Activated T-cell treated with anti-CD3 and anti-CD28 coated beads for 24 hours (primary cell): Measurements from ENCODE around the gene SEMA3C.

Source experiments
- DNase-seq: peaks from one replicate; pipeline ENCODE4 v3.0.0-alpha.2; 2020; ENCODE audit warnings: low read depth

Gene SEMA3C

GRCh38 chr7:80918909-80919721 lies at the start of gene SEMA3C:
TSS of gene SEMA3C (minus strand) at chr7:80919051. CDS start at chr7:80916781, 2,270 bp downstream.
- DNase-seq: no peak

GRCh38 chr7:80968606-80969005 lies 49.8 kb upstream of the SEMA3C start:
- no peak for DNase-seq

GRCh38 chr7:80967917-80968297 lies 49.1 kb upstream of the SEMA3C start:
- no peak for DNase-seq

- DNase-seq: no peak
Observed at GRCh38 chr7:80967071-80967916, 48.4 kb upstream of the SEMA3C start.

GRCh38 chr7:80960244-80960795 lies 41.5 kb upstream of the SEMA3C start:
- no peak for DNase-seq

GRCh38 chr7:80957226-80957777 lies 38.5 kb upstream of the SEMA3C start:
- no peak for DNase-seq

- DNase-seq: no peak
Observed at GRCh38 chr7:80954191-80954590, 35.3 kb upstream of the SEMA3C start.

- DNase-seq: no peak
Observed at GRCh38 chr7:80950550-80950967, 31.7 kb upstream of the SEMA3C start.

- no peak for DNase-seq
Observed at GRCh38 chr7:80949449-80949848, 30.6 kb upstream of the SEMA3C start.

GRCh38 chr7:80946858-80947257 lies 28.0 kb upstream of the SEMA3C start:
- DNase-seq: no peak

- DNase-seq: no peak
Observed at GRCh38 chr7:80945976-80946375, 27.1 kb upstream of the SEMA3C start.

- DNase-seq: no peak
Observed at GRCh38 chr7:80943342-80943741, 24.5 kb upstream of the SEMA3C start.

GRCh38 chr7:80942261-80943041 lies 23.6 kb upstream of the SEMA3C start:
- no peak for DNase-seq

- no peak for DNase-seq
Observed at GRCh38 chr7:80941208-80941758, 22.4 kb upstream of the SEMA3C start.

GRCh38 chr7:80940539-80941207 lies 21.8 kb upstream of the SEMA3C start:
- no peak for DNase-seq

GRCh38 chr7:80937336-80937735 lies 18.5 kb upstream of the SEMA3C start:
- DNase-seq: no peak

- no peak for DNase-seq
Observed at GRCh38 chr7:80935991-80936780, 17.3 kb upstream of the SEMA3C start.

GRCh38 chr7:80934321-80934720 lies 15.5 kb upstream of the SEMA3C start:
- DNase-seq: no peak

GRCh38 chr7:80932536-80932935 lies 13.7 kb upstream of the SEMA3C start:
- no peak for DNase-seq

- no peak for DNase-seq
Observed at GRCh38 chr7:80929619-80930018, 10.8 kb upstream of the SEMA3C start.
